ENCODE results near the gene NUP214.

The NUP214 gene

GRCh38 chr9:131234799-131235479, 109.6 kb downstream of the NUP214 start:
- Mint-ChIP-seq H3K27ac (no peak overlapping the region), H3K4me1 (peaks cover 23% of the 10 kb centered on the region), H3K27me3 (ENCODE audit: low read depth, poor library complexity) (peaks cover 4% of the 10 kb centered on the region), H3K9me3 (no peaks in the 10 kb centered on the region), H3K36me3 (ENCODE audit: low read depth) (peaks cover 40% of the 10 kb centered on the region), H3K4me3 (no peak overlapping the region)
- DNase-seq = no peak
- TF ChIP-seq, protein P1, sequence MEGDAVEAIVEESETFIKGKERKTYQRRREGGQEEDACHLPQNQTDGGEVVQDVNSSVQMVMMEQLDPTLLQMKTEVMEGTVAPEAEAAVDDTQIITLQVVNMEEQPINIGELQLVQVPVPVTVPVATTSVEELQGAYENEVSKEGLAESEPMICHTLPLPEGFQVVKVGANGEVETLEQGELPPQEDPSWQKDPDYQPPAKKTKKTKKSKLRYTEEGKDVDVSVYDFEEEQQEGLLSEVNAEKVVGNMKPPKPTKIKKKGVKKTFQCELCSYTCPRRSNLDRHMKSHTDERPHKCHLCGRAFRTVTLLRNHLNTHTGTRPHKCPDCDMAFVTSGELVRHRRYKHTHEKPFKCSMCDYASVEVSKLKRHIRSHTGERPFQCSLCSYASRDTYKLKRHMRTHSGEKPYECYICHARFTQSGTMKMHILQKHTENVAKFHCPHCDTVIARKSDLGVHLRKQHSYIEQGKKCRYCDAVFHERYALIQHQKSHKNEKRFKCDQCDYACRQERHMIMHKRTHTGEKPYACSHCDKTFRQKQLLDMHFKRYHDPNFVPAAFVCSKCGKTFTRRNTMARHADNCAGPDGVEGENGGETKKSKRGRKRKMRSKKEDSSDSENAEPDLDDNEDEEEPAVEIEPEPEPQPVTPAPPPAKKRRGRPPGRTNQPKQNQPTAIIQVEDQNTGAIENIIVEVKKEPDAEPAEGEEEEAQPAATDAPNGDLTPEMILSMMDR (IDR thresholded peaks at IDR 0.05) = no peak

GRCh38 chr9:131235480-131235851, 110.1 kb downstream of the NUP214 start:
- Mint-ChIP-seq H3K27me3 (ENCODE audit: low read depth, poor library complexity) (peaks cover 4% of the 10 kb centered on the region), H3K4me3 (no peak overlapping the region), H3K27ac (no peak overlapping the region), H3K36me3 (ENCODE audit: low read depth) (peaks cover 34% of the 10 kb centered on the region), H3K9me3 (no peaks in the 10 kb centered on the region), H3K4me1 (peaks cover 28% of the 10 kb centered on the region)
- no peak for DNase-seq
- TF ChIP-seq, protein P1 (IDR thresholded peaks at IDR 0.05) = no peak

- TF ChIP-seq, protein P1 (IDR thresholded peaks at IDR 0.05) = no peak
- Mint-ChIP-seq H3K27ac (no peak overlapping the region), H3K4me3 (no peak overlapping the region), H3K36me3 (ENCODE audit: low read depth) (peaks cover 30% of the 10 kb centered on the region), H3K9me3 (no peaks in the 10 kb centered on the region), H3K4me1 (peaks cover 29% of the 10 kb centered on the region), H3K27me3 (ENCODE audit: low read depth, poor library complexity) (peaks cover 4% of the 10 kb centered on the region)
- DNase-seq = no peak
Observed at GRCh38 chr9:131236161-131236560, 110.8 kb downstream of the NUP214 start.

DNA sequence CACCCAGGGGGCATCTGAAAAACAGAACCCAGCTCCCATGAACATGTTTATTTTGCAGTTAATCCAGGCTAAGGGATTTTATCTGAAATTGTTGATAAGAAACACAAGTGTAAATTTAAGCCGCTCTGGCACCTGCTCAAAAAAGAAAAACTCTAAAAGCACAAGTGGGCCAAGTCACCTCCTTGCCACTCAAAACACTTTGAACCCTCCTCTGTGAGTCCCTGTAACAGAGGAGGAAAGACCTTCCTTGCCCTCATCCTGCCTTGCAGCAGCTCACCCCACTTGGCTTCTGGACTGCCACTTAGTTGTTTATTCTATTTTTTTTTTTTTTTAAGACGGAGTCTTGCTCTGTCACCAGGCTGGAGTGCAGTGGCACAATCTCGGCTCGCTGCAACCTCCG, 111.4 kb downstream of the NUP214 start:
- DNase-seq = no peak
- TF ChIP-seq, protein P1 (IDR thresholded peaks at IDR 0.05) = no peak
- peaks cover 26% of the 10 kb centered on the region for H3K36me3 Mint-ChIP-seq (ENCODE audit: low read depth)
- H3K27me3 Mint-ChIP-seq (ENCODE audit: low read depth, poor library complexity) = peaks cover 4% of the 10 kb centered on the region
- H3K4me1 Mint-ChIP-seq = peaks cover 29% of the 10 kb centered on the region
- peak overlapping the region; percentile 83 for H3K27ac Mint-ChIP-seq
- peaks cover 3% of the 10 kb centered on the region for H3K9me3 Mint-ChIP-seq
- H3K4me3 Mint-ChIP-seq = no peak overlapping the region

DNA sequence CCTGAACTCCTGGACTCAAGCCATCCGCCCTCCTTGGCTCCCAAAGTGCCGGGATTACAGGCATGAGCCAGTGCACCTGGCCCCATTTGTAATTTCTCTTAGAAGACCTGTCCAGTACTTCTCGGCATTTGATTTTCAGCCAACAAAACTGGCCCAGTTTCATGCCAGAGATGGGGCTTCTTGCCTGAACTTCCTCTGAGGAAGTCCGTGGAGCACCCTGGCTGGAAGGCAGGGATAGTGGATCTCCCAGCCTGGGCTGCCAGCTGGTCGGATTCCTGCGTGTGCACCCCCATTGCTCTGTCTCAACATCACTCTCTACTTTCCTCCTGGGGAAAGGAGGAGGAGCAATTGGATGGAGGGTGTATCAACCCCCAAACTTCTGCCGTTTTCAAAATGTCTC, 111.9 kb downstream of the NUP214 start:
- Mint-ChIP-seq H3K4me1 (peaks cover 29% of the 10 kb centered on the region), H3K27me3 (ENCODE audit: low read depth, poor library complexity) (peaks cover 4% of the 10 kb centered on the region), H3K27ac (no peak overlapping the region), H3K9me3 (peaks cover 5% of the 10 kb centered on the region), H3K36me3 (ENCODE audit: low read depth) (peaks cover 21% of the 10 kb centered on the region), H3K4me3 (no peak overlapping the region)
- no peak for DNase-seq
- TF ChIP-seq, protein P1 (IDR thresholded peaks at IDR 0.05) = no peak

- H3K27ac Mint-ChIP-seq = peak overlapping the region; percentile 82
- peaks cover 11% of the 10 kb centered on the region for H3K9me3 Mint-ChIP-seq
- H3K27me3 Mint-ChIP-seq (ENCODE audit: low read depth, poor library complexity) = peaks cover 4% of the 10 kb centered on the region
- H3K4me1 Mint-ChIP-seq = peaks cover 29% of the 10 kb centered on the region
- peak; percentile 45 for DNase-seq
- H3K4me3 Mint-ChIP-seq = no peak overlapping the region
- TF ChIP-seq, protein P1 (IDR thresholded peaks at IDR 0.05) = no peak
- H3K36me3 Mint-ChIP-seq (ENCODE audit: low read depth) = peaks cover 22% of the 10 kb centered on the region
Observed at GRCh38 chr9:131237931-131238401, 112.6 kb downstream of the NUP214 start.

Data from nephron progenitor cell (in vitro differentiated cells).